ENCODE measurements around the gene ERF.

The ERF gene

DNA sequence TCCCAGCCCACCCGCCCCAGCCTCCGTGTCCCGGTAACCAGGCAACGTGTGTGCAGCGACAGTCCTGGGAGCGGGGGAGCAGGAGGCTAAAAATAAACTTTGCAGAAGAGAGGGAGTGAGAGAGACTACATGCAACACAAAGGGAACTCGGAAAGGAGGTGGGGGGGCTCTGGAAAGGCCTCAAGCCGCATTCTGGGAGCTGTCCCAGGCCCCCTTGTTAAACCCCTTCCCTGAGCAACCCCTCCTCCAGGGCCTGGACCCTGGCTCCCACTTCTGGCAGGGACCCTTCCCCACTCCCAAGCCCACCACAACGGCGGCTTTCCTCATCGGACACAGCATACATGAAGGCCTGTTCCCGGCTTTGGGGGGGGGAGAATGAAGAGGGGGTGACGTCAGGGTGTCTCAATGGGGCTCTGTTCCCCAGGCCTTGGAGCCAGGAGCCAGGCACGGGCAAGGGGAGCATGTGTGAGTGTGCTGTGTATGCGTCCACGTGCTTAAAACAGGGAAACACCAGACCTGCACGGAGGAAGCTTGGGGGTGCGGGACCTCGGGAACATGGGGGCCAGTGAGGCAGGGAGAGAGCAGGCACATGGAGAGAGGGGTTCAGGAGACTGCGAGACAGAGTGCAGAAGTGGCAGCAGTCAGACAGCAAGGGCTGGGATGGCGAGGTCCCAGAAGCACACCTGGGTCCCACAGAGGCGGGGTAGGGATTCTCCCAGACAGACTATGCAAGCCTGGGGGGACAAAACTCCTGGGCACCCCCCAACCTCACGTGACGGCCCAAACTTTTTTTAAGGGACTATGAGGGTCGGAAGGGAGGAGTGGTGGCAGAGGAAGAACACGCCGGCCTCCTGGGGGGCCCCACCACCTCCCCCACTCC, 2.3 kb downstream of the ERF start:
- DNase-seq = peak; percentile 61

DNA sequence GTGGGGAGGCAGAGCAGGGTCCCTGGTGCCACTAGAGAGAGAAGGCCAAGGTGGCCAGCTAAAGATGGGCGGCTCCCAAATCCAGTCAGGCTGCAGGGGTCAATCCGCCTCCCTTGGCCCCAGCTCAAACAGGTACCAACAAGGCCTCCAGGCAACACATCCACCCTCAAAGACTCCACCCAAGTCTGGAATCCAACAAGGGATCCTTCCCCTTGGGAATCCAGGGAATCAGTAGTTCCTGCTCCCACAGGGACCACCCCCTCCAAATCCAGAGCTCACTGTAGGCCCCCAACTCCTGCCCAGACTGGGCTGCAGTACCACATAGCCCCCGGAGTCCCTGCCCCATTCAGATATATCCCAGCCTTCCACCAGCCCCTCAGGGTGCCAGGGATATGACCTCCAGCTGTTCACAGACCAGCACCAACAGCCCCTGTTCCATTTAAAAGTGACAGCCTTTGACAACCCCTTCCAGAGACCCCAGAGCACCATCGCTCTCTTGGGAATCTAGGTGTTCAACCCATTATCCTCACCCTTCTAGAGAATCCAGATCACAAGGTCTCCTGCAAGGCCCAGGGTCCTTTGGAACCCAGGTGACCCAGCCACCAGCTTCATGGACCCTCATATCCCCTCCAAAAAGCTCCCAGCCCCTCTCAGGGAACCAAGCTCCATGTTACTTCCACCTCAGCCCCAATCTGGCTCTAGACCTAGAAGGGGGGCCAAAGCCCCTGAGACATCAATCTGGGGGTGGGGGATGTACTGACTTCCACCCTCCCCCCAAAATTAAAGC, 3.2 kb downstream of the ERF start:
- DNase-seq = no peak

DNA sequence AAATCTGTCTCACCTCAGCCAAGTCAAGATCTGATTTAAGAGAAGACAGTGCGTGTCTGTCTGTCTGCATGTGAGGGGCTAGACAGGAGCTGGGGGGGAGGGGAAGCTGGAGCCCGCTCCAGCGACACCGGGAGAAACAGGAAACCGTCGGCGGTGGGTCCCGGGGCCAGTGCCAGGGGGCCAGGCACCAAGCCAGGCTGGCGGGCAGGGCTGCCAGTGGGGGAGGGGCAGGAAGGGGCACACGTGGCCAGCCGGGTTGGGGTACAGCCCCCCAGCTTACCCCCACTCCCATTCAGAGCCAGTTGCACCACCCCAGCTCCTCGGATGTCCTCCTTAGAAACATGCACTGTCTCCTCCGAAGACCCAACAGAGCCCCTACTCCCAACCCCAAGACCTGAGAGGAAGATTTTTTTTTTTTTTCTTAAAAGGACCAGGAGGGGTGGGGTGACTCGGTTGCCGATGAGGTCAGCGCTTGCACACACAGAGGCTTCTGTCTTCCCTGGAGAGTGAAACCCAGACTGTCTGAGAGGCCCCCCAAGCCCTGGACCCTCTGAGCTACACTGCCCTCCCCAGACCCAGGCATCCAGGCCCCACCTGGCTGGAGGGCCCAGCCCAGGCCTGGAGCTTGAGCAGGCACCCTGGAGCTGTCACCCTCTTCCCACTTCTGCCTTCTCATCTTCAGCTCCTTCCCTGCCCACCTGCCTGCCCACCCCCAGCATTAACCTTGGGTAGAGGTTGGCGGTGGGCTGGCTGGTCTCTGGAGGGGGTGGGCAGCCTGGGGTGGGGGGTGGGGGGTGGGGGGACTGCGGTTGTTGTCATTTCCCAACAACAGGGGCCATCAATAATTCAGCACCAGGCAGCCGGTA, 4.0 kb downstream of the ERF start:
- no peak for DNase-seq

DNA sequence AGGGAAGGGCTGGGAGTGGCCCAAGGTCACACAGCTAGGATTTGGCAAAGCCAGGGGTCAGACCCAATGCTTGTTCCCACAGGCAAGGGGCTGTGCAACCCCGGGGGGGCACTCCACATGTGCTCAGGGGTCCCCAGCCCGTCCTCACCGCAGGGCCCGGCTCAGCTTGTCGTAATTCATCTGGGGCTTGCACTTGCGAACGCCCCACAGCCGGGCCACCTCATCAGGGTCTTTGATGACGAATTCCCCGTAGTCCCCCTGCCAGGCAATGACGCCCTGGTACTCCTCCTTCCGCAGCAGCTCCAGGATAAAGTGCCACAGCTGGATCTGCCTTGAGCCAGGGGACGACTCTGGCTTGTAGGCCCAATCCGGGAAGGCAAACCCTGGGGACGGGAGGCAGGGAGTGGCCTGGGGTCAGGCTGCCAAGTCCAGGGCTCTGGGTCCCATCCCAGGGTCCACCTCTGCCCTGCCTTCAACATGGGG, 4.7 kb downstream of the ERF start:
- DNase-seq = no peak

DNA sequence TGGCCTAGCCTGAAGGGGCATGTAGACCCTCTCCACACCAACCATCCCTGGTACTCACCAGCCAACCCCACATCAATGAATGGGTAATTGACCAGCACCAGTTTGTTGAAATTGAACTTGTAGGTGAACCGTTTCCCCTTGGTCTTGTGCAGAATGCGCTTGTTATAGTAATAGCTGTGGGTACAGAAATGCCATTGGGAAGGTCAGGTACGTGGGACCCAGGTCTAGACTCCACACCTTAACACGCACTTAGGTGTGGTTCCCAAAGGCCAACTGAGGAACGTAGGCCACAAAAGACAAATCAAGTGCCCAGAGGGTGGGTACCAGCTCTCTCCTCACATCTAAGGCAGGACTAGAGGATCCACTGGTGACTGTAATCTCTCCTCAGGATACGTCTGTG, 5.2 kb downstream of the ERF start:
- DNase-seq = no peak

DNA sequence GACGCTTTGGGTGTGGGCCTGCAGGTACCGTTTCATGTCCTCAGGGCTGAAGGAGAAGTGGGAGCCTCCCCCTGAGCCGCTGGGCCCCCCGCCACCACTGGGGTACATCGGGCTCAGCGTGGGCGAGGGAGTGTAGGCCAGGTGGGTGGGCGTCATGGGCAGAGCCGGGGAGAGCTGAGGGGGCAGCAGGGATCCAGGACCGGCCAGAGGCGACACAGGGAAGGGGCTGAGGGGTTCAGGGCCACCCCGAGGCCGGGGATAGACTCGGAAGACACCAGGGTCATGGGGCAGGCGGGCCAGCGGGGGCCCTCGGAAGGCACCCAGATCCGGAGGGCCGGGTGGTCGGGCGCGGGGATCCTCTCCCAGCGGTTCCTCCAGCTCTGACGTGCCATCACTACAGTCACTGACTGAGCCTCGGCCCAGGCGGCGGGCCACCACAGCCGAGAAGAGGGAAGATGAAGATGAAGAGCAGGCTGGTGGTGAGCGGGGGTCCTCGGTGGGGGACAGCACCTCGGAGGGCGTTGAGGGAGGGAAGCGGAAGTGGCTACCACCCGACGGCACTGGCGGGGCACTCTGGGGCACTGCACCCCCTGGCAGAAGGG, 5.7 kb downstream of the ERF start:
- no peak for DNase-seq

DNA sequence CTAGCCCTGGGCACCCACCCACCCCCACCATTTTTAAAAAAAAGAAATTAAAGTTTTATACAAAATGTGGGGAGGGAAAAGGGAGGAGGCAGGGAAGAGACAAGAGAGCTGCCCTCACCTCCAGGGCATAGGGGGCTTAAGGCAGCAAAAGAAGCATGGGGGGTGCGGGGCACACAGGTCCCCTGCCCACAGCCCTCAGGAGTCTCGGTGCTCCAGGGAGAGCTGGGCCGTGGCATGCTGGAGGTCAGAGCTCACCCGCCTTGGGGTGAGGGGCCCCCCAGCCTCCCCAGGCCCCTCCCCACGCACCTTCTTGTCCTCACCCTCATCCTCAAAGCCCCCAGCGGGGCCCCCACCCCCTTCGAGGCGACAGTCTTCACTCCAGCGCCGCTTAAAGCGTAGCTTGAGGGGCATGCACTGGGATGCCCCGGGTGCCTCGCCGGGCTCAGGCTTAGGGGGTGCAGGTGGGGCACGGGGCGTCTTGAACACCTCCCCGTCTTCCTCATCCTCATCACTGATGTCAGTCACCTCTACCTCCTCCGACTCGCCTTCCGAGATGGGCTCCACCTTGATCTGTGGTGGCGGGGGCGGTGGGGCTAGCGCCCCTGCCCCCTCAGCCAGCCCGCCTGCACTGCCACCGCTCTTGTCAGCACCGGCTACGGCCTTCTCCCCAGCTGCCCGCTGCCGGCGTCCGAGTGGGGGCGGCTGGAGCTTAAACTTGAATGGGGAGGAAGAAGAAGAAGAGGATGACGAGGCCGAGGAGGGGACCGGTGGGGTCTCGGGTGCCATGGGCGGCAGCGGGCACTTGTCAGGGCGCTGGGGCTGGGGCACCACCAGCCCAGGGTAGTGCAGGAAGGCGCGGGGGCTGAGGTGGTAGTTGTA, 6.4 kb downstream of the ERF start:
- no peak for DNase-seq

DNA sequence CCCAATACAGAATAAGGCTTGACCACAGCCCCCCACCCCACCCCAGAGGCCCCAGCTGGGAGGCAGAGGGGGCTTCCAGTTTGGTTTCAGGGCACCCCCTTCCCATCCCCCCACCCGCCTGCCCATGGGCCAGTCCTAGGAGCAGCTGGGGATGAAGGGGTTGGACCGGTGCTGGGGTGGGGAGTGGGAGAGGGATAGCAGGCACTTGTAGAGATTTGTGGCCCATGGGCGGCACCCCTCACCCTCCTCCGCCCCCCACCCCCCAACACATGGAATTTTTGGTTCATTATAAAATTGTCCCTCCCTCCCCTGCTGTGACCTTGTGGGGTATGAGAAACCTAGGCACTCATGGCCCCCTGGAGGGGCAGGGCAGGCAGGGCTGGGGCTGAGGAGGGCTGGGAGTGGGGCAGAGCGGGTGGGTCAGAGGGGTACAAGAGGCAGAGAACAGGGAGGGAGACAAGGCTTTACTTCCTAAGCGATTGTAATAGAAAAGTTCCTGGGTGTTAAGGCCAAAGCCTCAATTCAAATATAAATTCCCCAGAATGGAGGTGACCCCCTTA, 7.2 kb downstream of the ERF start:
- no peak for DNase-seq

DNA sequence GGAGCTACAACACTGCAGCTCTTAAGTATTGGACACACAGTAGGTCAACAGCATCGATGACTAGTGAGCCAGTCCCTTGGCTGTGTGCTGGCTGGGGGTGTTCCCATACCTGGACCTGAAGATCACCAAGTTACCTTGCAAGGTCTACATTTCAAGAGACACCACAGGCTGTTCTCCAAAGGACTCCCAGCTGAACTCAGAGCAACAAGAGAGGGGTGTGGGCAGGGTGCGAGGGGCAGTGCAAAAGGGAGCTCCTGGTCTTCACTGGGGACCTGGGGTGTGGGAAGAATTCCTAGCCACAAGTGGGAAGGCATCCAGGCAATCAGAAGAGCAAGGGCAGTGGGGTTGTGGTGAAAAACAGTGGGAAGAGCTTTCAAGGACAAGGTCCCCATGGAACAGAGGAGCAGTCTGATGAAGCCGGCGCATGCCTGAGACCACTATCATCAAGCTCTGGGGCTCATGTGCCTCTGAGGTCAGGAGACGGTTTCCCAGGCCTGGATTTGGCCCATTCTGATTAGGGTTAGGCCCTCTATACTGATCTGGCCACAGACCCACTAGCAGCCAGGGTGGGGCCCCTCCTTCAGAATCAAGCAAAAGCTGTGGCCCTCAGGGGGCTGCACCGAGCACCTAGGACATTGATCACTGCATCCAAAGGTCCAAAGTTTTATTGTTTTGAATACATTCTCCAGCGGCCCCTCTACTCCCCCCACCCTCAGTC, 7.8 kb downstream of the ERF start:
- no peak for DNase-seq

DNA sequence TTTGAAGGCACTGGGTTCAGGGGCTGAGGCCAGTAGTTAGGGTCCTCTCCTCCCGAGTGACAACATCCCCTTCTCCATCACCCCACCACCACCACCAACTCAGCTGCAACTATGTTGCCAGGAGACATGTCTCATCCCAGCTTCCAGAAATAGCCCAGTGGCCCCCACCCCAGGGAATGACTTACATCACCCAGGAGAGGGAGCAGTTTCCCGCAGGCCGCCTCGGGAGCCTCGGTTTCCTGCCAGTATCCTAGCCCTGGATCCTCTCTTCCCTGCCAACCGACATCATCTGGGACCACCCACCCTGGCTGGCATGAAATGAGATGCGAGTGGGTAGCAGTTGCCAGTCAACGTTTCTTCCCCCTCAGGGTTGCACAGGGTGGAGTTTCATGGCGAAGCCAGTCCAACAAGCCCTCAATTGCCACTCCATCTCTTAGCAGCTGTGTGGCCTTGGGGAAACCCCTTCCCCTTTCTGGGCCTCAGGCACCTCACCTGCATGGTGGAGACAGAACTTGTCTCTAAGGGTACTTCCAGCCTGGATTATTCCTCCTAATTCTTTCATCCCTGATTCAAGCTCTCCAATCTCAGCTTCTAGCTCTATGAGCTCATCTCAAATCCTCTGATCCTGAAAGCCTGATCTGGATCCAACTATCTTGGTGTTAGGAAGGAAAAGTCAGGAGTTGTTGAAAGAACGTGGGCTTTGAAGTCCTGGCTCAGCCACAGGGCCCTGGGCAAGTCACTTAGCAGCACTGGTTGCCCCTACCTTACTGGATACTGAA, 8.6 kb downstream of the ERF start:
- peak; percentile 86 for DNase-seq

DNA sequence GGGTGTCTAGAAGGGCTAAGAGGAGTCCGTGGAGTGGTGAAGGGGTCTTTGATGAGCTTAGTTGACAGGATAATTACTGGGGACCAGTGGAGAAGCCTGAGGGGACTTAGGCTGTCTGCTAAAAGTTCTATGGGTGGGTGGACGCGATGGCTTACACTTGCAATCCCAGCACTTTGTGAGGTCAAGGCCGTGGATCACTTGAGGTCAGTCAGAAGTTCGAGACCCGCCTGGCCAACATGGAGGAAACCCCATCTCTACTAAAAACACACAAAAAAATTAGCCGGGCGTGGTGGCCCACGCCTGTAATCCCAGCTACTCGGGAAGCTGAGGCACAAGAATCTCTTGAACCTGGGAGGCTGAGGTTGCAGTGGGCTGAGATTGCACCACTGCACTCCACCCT, 9.7 kb downstream of the ERF start:
- DNase-seq = no peak

DNA sequence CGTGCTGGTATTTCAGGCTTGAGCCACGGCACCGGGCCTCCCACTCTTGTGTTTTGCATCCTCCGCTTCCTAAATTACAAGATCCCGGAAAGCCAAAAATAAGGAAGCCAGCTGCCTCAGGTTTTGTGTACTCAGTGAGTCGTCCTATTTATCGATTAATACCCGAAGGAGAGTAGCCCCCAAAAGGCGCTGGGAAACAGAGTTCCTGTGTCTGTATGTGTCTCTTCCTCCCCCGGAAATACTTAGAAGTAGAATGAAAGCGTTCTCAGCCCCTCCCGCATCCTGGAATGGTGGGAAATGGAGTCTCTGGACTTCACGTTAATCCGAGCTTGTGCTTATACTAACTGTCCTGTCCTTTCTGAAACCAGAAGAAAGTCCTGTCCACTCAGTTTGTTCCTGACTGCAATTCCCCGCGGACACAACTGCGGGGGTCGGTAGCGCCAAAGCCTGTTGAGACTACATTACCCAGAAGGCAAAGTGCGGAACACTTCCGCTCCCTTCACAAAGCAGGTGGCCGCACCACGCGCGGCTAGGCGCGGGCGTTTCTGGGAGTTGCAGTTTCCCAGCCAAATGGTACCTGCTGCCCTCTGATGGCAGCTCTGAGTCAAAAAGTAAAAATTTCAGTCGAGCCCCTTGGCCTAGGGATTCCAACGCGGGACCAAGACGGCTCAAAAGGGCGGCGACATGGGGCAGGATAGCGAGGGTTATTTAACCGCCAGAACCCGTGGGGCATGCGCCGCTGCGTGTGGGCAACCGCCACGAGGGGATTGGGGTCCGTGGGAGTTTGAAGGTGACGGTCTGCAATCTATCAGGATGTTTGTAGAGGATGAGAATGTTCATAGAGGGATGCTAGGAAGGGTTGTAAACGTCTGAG, 10.3 kb downstream of the ERF start:
- peak; percentile 100 for DNase-seq

DNA sequence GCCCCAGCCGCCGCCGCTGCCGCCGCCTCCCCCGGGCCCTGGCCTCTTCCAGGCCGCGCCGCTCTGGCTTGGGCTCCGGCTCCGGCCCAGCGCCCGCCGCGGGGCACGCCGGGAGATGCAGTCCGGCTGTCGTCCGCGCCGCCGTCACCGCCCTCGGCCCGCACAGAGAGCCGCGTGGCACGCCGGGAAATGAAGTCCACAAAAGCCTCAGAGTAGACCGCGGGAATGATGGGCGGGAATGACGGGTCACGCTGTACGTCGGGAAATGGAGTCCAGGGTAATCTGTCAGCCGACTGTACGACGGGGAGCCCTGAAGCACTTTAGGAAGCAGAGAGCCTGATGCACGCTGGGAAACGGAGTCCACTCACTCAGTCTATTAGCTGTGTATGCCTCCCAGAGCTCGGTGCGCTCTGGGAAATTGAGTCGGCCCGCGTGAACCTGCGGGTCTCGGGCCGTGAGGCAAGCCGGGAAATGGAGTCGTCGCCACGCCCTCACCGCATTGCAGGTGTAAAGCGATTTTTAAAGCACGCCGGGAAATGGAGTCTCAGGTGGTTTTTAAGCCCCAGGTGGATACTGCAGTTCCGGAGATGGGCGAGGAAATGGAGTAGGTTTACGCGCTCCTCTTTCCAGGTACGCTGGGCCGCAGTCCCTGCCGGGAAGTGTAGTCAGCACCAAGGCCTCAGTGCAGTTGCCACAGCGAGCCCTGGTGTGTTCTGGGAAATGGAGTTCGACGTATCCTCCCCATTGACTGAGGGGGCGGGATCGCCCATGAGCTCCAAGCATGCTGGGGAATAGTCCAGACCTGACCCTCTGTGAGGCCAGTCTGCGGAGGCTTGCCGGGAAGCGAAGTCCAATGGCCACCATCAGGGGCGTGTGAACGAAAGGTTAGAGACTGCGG, 12.2 kb downstream of the ERF start, which contains the start of gene GSK3A:
Gene GSK3A (minus strand): TSS at position 91 of the 898 bp plus-strand sequence. CDS start 137 bp downstream, outside the sequence.
- DNase-seq = peak; percentile 100

DNA sequence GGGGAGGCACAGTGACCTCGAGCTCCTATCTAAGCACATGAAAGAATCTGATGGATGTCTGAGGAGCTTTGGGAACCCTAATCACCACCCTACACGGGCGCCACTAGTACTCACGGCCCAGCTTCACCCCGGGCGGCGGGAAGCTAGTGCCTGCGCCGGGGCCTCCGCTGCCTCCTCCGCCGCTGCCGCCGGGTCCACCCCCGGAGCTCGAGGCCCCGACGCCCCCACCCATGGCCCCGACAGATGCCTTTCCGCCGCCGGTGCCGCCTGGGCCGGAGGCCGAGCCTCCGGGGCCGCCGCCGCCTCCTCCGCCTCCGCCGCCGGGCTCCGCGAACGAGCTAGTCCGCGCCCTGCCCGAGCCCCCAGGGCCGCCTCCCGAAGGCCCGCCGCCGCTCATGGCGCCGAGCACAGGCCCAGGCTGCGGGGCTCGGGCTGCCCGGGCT, 12.8 kb downstream of the ERF start:
- no peak for DNase-seq

DNA sequence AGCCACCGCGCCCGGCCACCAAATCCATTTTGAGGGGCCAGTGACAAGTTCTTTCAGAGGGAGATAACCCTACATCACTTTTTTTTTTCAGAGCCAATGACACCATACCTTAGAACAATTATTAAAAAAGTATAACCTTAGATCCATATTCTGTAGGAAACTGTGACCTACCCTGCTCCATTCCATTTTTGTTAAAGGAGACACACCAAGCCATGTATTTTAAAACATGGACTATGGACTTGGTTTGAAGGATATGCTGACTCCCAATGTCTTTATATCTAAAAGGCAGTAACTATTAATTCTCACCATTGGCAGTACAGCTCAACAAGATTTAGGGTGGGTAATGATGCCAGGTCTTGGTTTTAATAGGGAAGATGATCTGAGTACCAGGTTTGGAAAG, 13.6 kb downstream of the ERF start:
- DNase-seq = no peak

DNA sequence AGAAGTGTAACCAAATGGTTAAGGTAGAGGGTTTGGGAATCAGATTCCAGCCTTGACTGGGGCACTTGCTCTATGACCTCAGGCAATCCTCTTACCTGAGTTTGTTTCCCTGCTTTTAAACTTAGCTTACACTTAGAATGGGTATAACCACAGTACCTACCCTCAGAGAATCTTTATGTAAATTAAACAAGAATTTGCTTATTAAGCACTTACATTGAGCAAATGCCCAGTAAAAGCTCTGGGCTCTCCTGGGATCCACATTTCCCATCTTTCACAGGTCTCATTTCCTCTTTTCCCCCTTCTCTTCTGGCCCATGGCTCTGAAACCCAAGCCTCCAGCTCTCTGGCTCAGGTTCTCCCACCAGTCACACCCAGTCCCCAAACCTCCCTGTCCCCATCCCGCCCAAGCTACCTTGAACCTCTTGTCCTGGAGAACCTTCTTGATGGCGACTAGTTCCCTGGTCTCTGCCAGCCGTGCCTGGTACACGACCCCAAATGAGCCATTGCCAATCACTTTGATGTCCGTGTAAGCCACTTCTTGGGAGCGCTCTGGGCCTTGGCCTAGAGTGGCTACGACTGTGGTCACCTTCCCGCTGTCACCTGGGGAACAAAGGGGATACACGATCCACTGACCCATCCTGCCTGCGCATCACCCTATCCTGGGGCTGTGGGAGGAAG, 15.2 kb downstream of the ERF start:
- no peak for DNase-seq

DNA sequence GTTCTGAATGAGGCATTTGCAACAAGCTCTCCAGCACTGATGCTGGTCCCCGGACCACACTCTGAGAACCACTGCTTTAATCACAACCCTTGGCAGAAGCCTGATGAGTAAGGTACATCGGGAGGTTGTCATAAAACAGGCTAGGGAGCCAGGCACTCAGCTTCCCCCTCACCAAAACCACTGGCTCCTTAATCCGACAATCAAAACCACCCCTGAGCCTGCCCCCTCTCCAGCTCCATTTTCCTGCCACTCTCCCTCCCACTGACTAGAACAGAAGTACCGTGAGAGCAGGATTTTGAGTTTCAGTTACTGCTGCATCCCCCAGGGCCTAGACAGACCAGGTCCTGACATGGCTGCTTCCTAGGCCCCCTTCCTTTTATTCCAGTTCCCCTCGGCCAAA, 19.7 kb downstream of the ERF start:
- DNase-seq = no peak
